K562 (cell line): ENCODE results near the gene MICAL2. TPM values are rescaled to one million over a fixed set of nuclear protein-coding genes. Genes with fewer than 3 reads are reported as not detected.

Experiments
- ATAC-seq: fragments of 200-7000 bp; cut with Tn5 transposase; 3 replicates; pipeline ENCODE4 v1.9.1; 2020; ENCODE audit warnings: moderate library complexity
- BruUV-seq: library from RNA; stranded (reverse); fragments of 400-500 nt; replicated peaks from 2 replicates; lab custom pipeline; 2021; lab: Mats Ljungman, UMichigan
- CTCF ChIA-PET: fragments of 300-600 bp; formaldehyde crosslinking; extraction: SDS; loops from one replicate; lab custom pipeline; 2021; ENCODE audit warnings: low intra/inter-chr PET ratio; lab: Yijun Ruan, JAX
- POLR2A ChIA-PET: fragments of 300-600, 350-650 bp; sonication (Branson Sonifier 250); formaldehyde crosslinking; extraction: SDS; loops from one replicate; lab custom pipeline; 2021; ENCODE audit warnings: antibody characterized with exemption, inconsistent platforms; lab: Yijun Ruan, JAX
- DNase-seq, 4 experiments: peaks; one replicate each; pipeline versions ENCODE4 v3.0.0 to v3.0.0-alpha.2; 2011 to 2018; ENCODE audit warnings: low spot score in 3 of 4, mixed read lengths in 3 of 4; ENCODE audit errors: extremely low read depth in 1 of 4
- FAIRE-seq: peaks from 2 replicates; lab custom pipeline; 2011; peaks lifted over from hg19 to GRCh38; lab: Jason Lieb, UNC
- H2AFZ ChIP-seq: 2 replicates; pipeline ENCODE4 v1.6.0; 2011; ENCODE audit warnings: low read depth, low read length, control low read depth, inconsistent platforms
- H3K27ac ChIP-seq: fragments of 200-600 bp; 3 replicates; pipeline ENCODE4 v1.8.0; 2011; ENCODE audit warnings: low read depth, mild to moderate bottlenecking, control low read depth, inconsistent platforms, low read length, moderate library complexity, mixed read lengths; ENCODE audit errors: extremely low read depth
- H3K27me3 ChIP-seq, 2 experiments: fragments of 300-600 bp in 1 of 2; 2 replicates in 1 of 2; 3 replicates in 1 of 2; pipeline versions ENCODE4 v1.6.0 to v1.8.0; 2011; ENCODE audit warnings: inconsistent platforms in 2 of 2, low read length in 2 of 2, mild to moderate bottlenecking in 1 of 2, mixed read lengths in 1 of 2, moderate library complexity in 1 of 2; ENCODE audit not compliant: control insufficient read depth in 2 of 2, insufficient read depth in 2 of 2
- H3K36me3 ChIP-seq: fragments of 300-600 bp; 3 replicates; pipeline ENCODE4 v1.8.0; 2011; ENCODE audit warnings: mild to moderate bottlenecking, low read length, inconsistent platforms; ENCODE audit not compliant: control insufficient read depth, insufficient read depth
- H3K4me1 ChIP-seq, 2 experiments: fragments of 200-600 bp in 1 of 2; replicated peaks in 1 of 2; 2 replicates in 1 of 2; 3 replicates in 1 of 2; pipeline versions ENCODE4 v1.5.1 to v1.8.0; 2011; ENCODE audit warnings: inconsistent platforms in 2 of 2, low read length in 2 of 2, mild to moderate bottlenecking in 1 of 2, mixed read lengths in 1 of 2, moderate library complexity in 1 of 2; ENCODE audit not compliant: control insufficient read depth in 2 of 2, insufficient read depth in 2 of 2
- H3K4me2 ChIP-seq: 2 replicates; pipeline ENCODE4 v1.6.1; 2011; ENCODE audit warnings: low read length, control low read depth, inconsistent platforms, mixed read lengths; ENCODE audit not compliant: insufficient read depth
- H3K4me3 ChIP-seq: fragments of 200-600 bp; sonication (generic), shearing (Covaris generic); 2 replicates; pipeline ENCODE4 v1.5.1; 2016; ENCODE audit warnings: control low read depth, inconsistent platforms
- H3K79me2 ChIP-seq: fragments of 200-600 bp; 3 replicates; pipeline ENCODE4 v1.8.0; 2011; ENCODE audit warnings: low read length, inconsistent platforms; ENCODE audit not compliant: control insufficient read depth, insufficient read depth
- H3K9ac ChIP-seq, 2 experiments: 2 replicates each; pipeline versions ENCODE4 v1.6.0 to v1.6.1; 2011; ENCODE audit warnings: low read depth in 2 of 2, low read length in 2 of 2, control low read depth in 1 of 2, inconsistent platforms in 1 of 2, mild to moderate bottlenecking in 1 of 2, mixed read lengths in 1 of 2; ENCODE audit not compliant: insufficient read depth in 1 of 2
- H3K9me1 ChIP-seq: one replicate; pipeline ENCODE4 v1.6.0; 2011; ENCODE audit warnings: inconsistent platforms, mild to moderate bottlenecking, low read length, moderate library complexity; ENCODE audit not compliant: control insufficient read depth, insufficient read depth
- H3K9me3 ChIP-seq: replicated peaks from 2 replicates; pipeline ENCODE4 v1.5.1; 2011; ENCODE audit warnings: low read depth, low read length, inconsistent platforms; ENCODE audit not compliant: control insufficient read depth, insufficient read depth
- H4K20me1 ChIP-seq: replicated peaks from 2 replicates; pipeline ENCODE4 v1.6.1; 2011; ENCODE audit warnings: low read length, inconsistent platforms, mixed read lengths; ENCODE audit not compliant: control insufficient read depth, insufficient read depth
- CHD7 ChIP-seq: fragments of 200-600 bp; sonication (generic); IDR thresholded peaks from one replicate; pipeline ENCODE4 v1.6.1; 2012; ENCODE audit warnings: mild to moderate bottlenecking, low read depth, low read length, inconsistent platforms
- ELF2 ChIP-seq: fragments of 250-450 bp; sonication (Bioruptor Pico); IDR thresholded peaks from 2 replicates; pipeline ENCODE4 v1.5.0; 2021; ENCODE audit warnings: mild to moderate bottlenecking
- NONO ChIP-seq, 2 experiments: fragments of 200-400 bp in 1 of 2; fragments of 450-650 bp in 1 of 2; formaldehyde crosslinking in 1 of 2; IDR thresholded peaks; 2 replicates each; pipeline ENCODE4 v1.6.1; 2017; ENCODE audit warnings: low read depth in 2 of 2, mild to moderate bottlenecking in 2 of 2, moderate library complexity in 2 of 2, low read length in 1 of 2
- RBM34 ChIP-seq: fragments of 200-400 bp; formaldehyde crosslinking; IDR thresholded peaks from 2 replicates; pipeline ENCODE4 v1.6.1; 2018; ENCODE audit warnings: low read length, borderline replicate concordance; ENCODE audit not compliant: insufficient read depth
- SMARCB1 ChIP-seq: IDR thresholded peaks from 2 replicates; pipeline ENCODE4 v1.6.1; 2011; ENCODE audit warnings: improper control_type of control experiment, low read depth; ENCODE audit not compliant: insufficient read length
- SOX6 ChIP-seq: fragments of 450-650 bp; IDR thresholded peaks from 2 replicates; pipeline ENCODE4 v1.6.1; 2014; ENCODE audit warnings: mild to moderate bottlenecking
- ZNF263 ChIP-seq: sonication (generic); formaldehyde crosslinking; IDR thresholded peaks from 2 replicates; pipeline ENCODE4 v1.8.0; 2022; ENCODE audit warnings: mild to moderate bottlenecking, missing genetic modification reagents, borderline replicate concordance
- WGBS: fragments of 100-300 bp; shearing (Covaris generic); methylation state at CpG from one replicate; pipeline ENCODE4 v1.1.6; 2016; ENCODE audit warnings: low coverage, mixed read lengths; ENCODE audit not compliant: insufficient coverage; ENCODE audit errors: missing lambda C conversion rate; 5-methylcytosine and 5-hydroxymethylcytosine counted together
- in situ Hi-C: fragments of 300-500 bp; cut with MboI; formaldehyde crosslinking; loops from 4 replicates; pipeline ENCODE4 v1.15.0; 2018; ENCODE audit warnings: inconsistent platforms, mixed read lengths
- intact Hi-C: fragments of 100-400 bp; cut with micrococcal nuclease; formaldehyde crosslinking; loops from 2 replicates; pipeline ENCODE4 v1.14.2; 2022
- polyA plus RNA-seq, 8 experiments: library from polyadenylated mRNA; depleted of rRNA in 4 of 8; stranded (reverse) in 5 of 8; unstranded in 3 of 8; fragments of >200 nt; fragmentation: Nextera tagmentation in 2 of 8; fragmentation: Illumina TruSeq in 1 of 8; extraction: Ambion mirVana in 2 of 8; extraction: Trizol in 1 of 8; gene quantifications; 2 replicates each; pipeline versions ENCODE4 v1.2.1 to v1.2.3, GENCODE V29; 2011 to 2014; ENCODE audit warnings: inconsistent platforms in 1 of 8, missing spikeins in 1 of 8
- total RNA-seq, 7 experiments: library from RNA; depleted of rRNA in 6 of 7; stranded (reverse); fragments of >200 nt in 6 of 7; fragmentation: Illumina TruSeq in 2 of 7; extraction: Trizol in 2 of 7; gene quantifications; 2 replicates each; pipeline versions ENCODE4 v1.2.1 to v1.2.3, GENCODE V29; 2011 to 2021; ENCODE audit warnings: low replicate concordance in 1 of 7

MICAL2 gene
- total and polyA plus RNA-seq, 9 of the 15 experiments (the other 6 are each of a cell fraction or from before 2014, with no cell fraction given), result 4.7 to 64.2 (median 33.6) TPM

DNA sequence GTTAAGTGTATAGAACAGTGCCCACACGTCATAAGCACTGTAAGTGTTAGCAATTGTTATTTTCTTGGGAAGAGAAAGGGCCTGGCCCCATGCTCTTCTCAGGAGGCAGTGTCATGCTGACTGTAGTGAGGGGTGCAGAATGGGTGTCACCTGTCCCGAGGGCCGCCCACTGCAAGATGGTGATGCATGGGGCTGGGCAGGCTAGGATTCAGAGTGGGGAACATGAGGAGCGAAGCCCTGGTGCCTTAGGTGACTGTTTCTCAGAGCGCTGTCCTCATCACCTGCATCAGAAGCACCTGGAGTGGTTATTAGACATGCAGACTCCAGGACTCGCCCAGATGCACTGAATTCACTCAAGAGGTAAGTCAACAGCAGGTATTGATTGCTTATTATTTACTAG is 166.0 kb downstream of the MICAL2 start:
- no peak overlapping the region for H3K4me3 ChIP-seq
- DNase-seq (no peak), ATAC-seq (no peak), FAIRE-seq (no peak)
- intact Hi-C loops (no loop called here), in situ Hi-C loops (no loop called here)
- no peaks in the 10 kb centered on the region for H3K9me3 ChIP-seq
- CTCF ChIA-PET, result no interaction called here
- peaks cover 25 to 32% of the 10 kb centered on the region in 2 experiments for H3K4me1 ChIP-seq
- H3K36me3 ChIP-seq, result no peaks in the 10 kb centered on the region
- H3K4me2 ChIP-seq, result no peak overlapping the region
- H3K27ac ChIP-seq, result no peak overlapping the region; the same call in 2 of the 3 replicates
- H3K9ac ChIP-seq, result no peak overlapping the region
- 79% methylated on average over 6 of the region's 6 CpGs for WGBS
- TF ChIP-seq SOX6, result no peak
- TF ChIP-seq ZNF263 (CRISPR knock-in tag), result no peak
- TF ChIP-seq CHD7, result no peak
- TF ChIP-seq RBM34, result no peak
- TF ChIP-seq SMARCB1, result no peak
- no peak for TF ChIP-seq NONO (IDR thresholded peaks at IDR 0.05; ENCODE audit: low read depth in 2 of 2, low read length in 1 of 2)
- no peak for TF ChIP-seq ELF2
- POLR2A ChIA-PET, result interaction anchor here (0.6 to 1.0 kb wide), 2 partner anchors 26 to 282 kb away, joined by 3 read pairs; no protein-coding TSS in a partner anchor
- no TSS peak for BruUV-seq
- H3K27me3 ChIP-seq, result no peaks in the 10 kb centered on the region
- H4K20me1 ChIP-seq, result no peaks in the 10 kb centered on the region
- no peaks in the 10 kb centered on the region for H3K9me1 ChIP-seq
- H3K79me2 ChIP-seq, result no peaks in the 10 kb centered on the region
- no peak overlapping the region for H2AFZ ChIP-seq
